DMS79 (cell line): Measurements from ENCODE around the gene RGS9BP.
"Not testable (repeated sequence)": the region's sequence is repeated elsewhere in the genome, so short reads cannot be mapped to it uniquely, and the experiment has no call there.

ENCODE experiments used
- DNase-seq: peaks from one replicate; lab custom pipeline; 2025; lab: John Stamatoyannopoulos, UW

The RGS9BP gene

DNA sequence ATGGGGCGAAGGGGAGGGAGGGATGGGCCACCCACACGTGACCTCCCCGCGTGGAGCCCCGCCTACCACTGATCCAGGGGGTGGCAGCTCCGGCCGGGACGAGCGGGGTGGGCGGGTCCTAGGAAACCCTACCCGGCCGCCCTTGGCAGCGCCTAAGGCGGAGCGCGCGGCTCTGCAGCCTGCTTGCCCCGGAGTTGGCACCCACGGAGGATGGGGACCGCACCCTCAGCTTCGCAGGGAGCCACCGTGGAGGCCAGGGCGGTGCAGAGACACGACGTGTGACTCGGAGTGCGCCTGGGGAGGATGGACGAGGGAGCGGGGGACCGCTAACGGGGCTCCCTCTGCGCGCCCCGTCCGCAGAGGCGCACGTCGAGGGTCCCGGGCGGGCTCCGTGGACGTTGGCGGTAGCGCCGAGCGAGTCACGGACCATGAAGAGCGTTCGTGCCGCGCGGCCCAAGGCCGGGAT lies at the start of gene RGS9BP:
Gene RGS9BP (plus strand): TSS at position 129 of the 466 bp plus-strand sequence. CDS start 416 bp downstream, outside the sequence.
- DNase-seq, result peak; percentile 37

GRCh38 chr19:32626969-32627368 lies 48.7 kb upstream of the RGS9BP start:
- DNase-seq, result no peak

- no peak for DNase-seq
Measured at GRCh38 chr19:32627714-32628270, 47.9 kb upstream of the RGS9BP start.

- no peak for DNase-seq
Measured at GRCh38 chr19:32630338-32630737, 45.3 kb upstream of the RGS9BP start.

GRCh38 chr19:32631381-32631780 lies 44.3 kb upstream of the RGS9BP start:
- no peak for DNase-seq

DNA sequence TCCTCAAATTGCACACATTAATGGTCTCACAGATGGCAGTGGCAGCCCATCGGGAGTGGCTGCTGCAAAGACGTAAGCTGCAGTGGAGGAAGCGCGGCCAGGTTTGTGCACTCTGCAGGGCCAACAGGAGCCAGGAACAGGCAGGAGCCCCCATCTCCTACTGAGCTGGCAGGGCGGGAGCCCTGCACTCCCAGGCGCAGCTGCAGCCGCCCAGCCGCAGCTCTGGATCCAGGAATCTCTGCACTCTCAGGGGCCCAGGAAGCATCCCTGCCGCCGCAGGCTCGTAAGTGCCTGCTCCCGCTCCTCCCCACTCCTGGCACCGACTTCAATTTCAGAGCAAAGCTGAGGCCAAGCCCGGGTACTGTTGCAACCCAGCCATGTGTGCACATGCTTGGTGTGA lies 38.2 kb upstream of the RGS9BP start:
- DNase-seq, result no peak

GRCh38 chr19:32638625-32639024 lies 37.0 kb upstream of the RGS9BP start:
- DNase-seq, result no peak

GRCh38 chr19:32642771-32643170 lies 32.9 kb upstream of the RGS9BP start:
- no peak for DNase-seq

- DNase-seq, result no peak
Measured at GRCh38 chr19:32646556-32646955, 29.1 kb upstream of the RGS9BP start.

DNA sequence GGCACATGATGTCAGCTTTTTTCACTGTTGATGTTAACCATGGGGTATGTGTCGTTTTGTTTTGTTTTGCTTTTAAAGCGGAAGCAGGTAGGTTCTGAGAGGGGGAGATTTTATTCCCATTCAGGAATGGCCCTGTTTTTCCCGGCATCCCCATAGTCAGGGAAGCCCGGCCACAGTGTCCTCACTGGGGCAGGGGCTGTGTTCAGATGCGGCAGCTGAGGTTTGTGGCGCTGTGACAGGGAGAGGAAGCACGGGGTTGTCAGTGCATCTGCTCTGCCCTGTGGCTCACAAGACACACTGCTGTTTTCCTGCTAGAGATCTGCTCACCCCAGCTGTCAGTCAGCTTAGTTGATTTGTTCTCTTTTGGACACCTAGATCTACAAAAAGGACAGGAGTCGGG lies 28.3 kb upstream of the RGS9BP start:
- no peak for DNase-seq

GRCh38 chr19:32649751-32650150 lies 25.9 kb upstream of the RGS9BP start:
- no peak for DNase-seq

DNA sequence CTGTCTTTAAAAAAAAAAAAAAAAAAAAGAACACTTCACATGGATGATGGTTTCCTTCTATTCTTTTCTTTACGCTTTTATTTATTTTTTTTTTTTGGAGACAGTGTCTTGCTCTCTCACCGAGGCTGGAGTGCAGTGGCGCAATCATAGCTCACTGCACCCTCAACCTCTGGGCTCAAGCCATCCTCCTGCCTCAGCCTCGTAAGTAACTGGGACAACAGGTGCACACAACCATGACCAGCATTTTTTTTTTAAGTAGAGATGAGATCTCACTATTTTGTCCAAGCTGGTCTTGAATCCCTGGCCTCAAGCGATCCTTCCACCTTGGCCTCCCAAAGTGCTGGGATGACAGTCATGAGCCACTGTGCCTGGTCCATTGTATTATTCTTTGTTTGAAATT lies 25.0 kb upstream of the RGS9BP start:
- DNase-seq, result no peak

DNA sequence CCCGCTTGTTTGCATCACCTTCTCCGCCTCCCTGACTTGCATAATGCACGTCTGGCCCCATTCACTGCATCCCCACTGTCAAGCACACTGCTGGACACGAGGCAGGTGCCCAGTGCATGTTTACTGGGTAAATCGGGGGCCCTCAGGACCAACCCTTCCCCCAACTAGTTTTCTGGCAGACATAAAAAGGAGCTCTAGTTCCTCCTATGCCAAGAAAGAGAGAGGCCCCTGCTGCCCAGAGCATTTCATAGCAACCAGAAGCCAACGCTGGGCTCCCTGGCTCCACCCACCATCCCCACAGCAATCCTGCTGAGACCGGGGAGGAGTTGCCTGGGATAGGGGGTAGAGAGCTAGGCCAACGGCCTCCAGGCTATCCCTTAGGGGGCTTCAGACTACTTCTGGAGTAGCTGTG lies 23.9 kb upstream of the RGS9BP start:
- DNase-seq, result no peak

DNA sequence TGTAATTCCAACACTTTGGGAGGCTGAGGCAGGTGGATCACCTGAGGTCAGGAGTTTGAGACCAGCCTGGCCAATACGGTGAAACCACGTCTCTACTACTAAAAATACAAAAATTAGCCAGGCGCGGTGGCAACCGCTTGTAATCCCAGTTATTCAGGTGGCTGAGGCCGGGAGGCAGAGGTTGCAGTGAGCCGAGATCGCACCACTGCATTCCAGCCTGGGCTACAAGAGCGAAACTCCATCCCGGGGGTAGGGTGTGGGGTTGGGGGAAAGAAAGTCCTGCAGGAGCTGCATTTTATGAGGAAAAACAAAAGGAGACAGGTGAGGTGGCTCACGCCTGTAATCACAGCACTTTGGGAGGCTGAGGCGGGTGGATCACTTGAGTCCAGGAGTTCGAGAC lies 23.3 kb upstream of the RGS9BP start:
- not testable (repeated sequence) for DNase-seq

- peak; percentile 75 for DNase-seq
Measured at GRCh38 chr19:32652894-32653598, 22.6 kb upstream of the RGS9BP start.

DNA sequence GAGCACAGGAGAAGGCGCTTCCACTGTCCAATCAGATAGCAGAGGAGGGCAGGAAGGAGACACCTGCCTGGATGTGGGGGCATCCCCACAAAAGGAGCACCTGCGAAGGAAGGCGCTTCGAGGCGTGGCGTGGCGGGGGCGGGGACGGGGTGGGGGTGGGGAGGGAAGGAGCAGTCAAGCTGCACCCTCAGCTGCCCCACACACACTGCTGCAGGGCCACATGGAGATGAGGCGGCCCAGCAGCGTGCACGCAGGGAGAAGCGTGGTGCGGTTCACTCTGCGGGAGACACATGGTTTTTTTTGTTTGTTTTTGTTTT lies 22.1 kb upstream of the RGS9BP start:
- DNase-seq, result no peak

GRCh38 chr19:32656379-32656778 lies 19.3 kb upstream of the RGS9BP start:
- not testable (repeated sequence) for DNase-seq

- DNase-seq, result no peak
Measured at GRCh38 chr19:32658075-32658474, 17.6 kb upstream of the RGS9BP start.

- no peak for DNase-seq
Measured at GRCh38 chr19:32658527-32658926, 17.1 kb upstream of the RGS9BP start.

- no peak for DNase-seq
Measured at GRCh38 chr19:32661318-32661717, 14.3 kb upstream of the RGS9BP start.

- no peak for DNase-seq
Measured at GRCh38 chr19:32662186-32662585, 13.5 kb upstream of the RGS9BP start.

GRCh38 chr19:32666084-32666483 lies 9.6 kb upstream of the RGS9BP start:
- no peak for DNase-seq

GRCh38 chr19:32669310-32669709 lies 6.3 kb upstream of the RGS9BP start:
- no peak for DNase-seq
